ENCODE results near the gene CCHCR1. TPM values are rescaled to one million over a fixed set of nuclear protein-coding genes. Genes with fewer than 3 reads are reported as not detected.

Gene CCHCR1
- polyA plus RNA-seq, 1 donor from 2014 or later, result 19.7 TPM

GRCh38 chr6:31204751-31205145, 47.1 kb upstream of the CCHCR1 start:
- no peak overlapping the region for H3K27ac ChIP-seq (ENCODE audit: low read length)
- no peaks in the 10 kb centered on the region for H3F3A ChIP-seq (ENCODE audit: insufficient read depth, low read length, poor library complexity, severe bottlenecking)
- H3K4me2 ChIP-seq (ENCODE audit: low read length), result no peak overlapping the region
- no peaks in the 10 kb centered on the region for H3K36me3 ChIP-seq (ENCODE audit: insufficient read depth, low read length)
- H2AFZ ChIP-seq (ENCODE audit: low read depth, low read length), result no peak overlapping the region
- H3K9ac ChIP-seq (ENCODE audit: low read length), result no peak overlapping the region
- TF ChIP-seq MXI1 (conservative IDR thresholded peaks at IDR 0.05; ENCODE audit: poor library complexity, severe bottlenecking) (no peak), EZH2 (IDR thresholded peaks at IDR 0.05; ENCODE audit: borderline replicate concordance, insufficient read depth, low read length, poor library complexity, severe bottlenecking) (no peak), CTCF (IDR thresholded peaks at IDR 0.05; ENCODE audit: poor library complexity, severe bottlenecking) (no peak), EP300 (conservative IDR thresholded peaks at IDR 0.05; ENCODE audit: poor library complexity, severe bottlenecking) (no peak), RAD21 (conservative IDR thresholded peaks at IDR 0.05) (no peak)
- no peaks in the 10 kb centered on the region for H3K9me3 ChIP-seq (ENCODE audit: low read length)
- no peaks in the 10 kb centered on the region for H3K9me2 ChIP-seq (ENCODE audit: insufficient read depth, low read length)
- H4K20me1 ChIP-seq (ENCODE audit: insufficient read depth), result no peaks in the 10 kb centered on the region
- no peak overlapping the region for H3K4me3 ChIP-seq (ENCODE audit: low read length)
- H3K27me3 ChIP-seq (ENCODE audit: insufficient read depth, low read depth, low read length), result no peaks in the 10 kb centered on the region
- no peaks in the 10 kb centered on the region for H3K79me2 ChIP-seq (replicated peaks; ENCODE audit: insufficient read depth, low read length)

- no peak overlapping the region for H3K4me2 ChIP-seq (ENCODE audit: low read length)
- H3K79me2 ChIP-seq (replicated peaks; ENCODE audit: insufficient read depth, low read length), result no peaks in the 10 kb centered on the region
- H3F3A ChIP-seq (ENCODE audit: insufficient read depth, low read length, poor library complexity, severe bottlenecking), result no peaks in the 10 kb centered on the region
- H3K9ac ChIP-seq (ENCODE audit: low read length), result no peak overlapping the region
- H3K4me3 ChIP-seq (ENCODE audit: low read length), result no peak overlapping the region
- no peak overlapping the region for H2AFZ ChIP-seq (ENCODE audit: low read depth, low read length)
- TF ChIP-seq TAF1 (IDR thresholded peaks at IDR 0.05; ENCODE audit: low read depth) (no peak), SMC3 (conservative IDR thresholded peaks at IDR 0.05; ENCODE audit: poor library complexity) (no peak), MXI1 (conservative IDR thresholded peaks at IDR 0.05; ENCODE audit: poor library complexity, severe bottlenecking) (no peak), EP300 (conservative IDR thresholded peaks at IDR 0.05; ENCODE audit: poor library complexity, severe bottlenecking) (no peak), POLR2AphosphoS5 (IDR thresholded peaks at IDR 0.05) (no peak), REST (IDR thresholded peaks at IDR 0.05; ENCODE audit: borderline replicate concordance) (no peak), RAD21 (conservative IDR thresholded peaks at IDR 0.05) (no peak), CTCF (IDR thresholded peaks at IDR 0.05; ENCODE audit: poor library complexity, severe bottlenecking) (no peak), EZH2 (IDR thresholded peaks at IDR 0.05; ENCODE audit: borderline replicate concordance, insufficient read depth, low read length, poor library complexity, severe bottlenecking) (no peak)
- no peaks in the 10 kb centered on the region for H3K9me2 ChIP-seq (ENCODE audit: insufficient read depth, low read length)
- H3K9me3 ChIP-seq (ENCODE audit: low read length), result no peaks in the 10 kb centered on the region
- H3K27ac ChIP-seq (ENCODE audit: low read length), result no peak overlapping the region
- no peaks in the 10 kb centered on the region for H4K20me1 ChIP-seq (ENCODE audit: insufficient read depth)
- no peaks in the 10 kb centered on the region for H3K27me3 ChIP-seq (ENCODE audit: insufficient read depth, low read depth, low read length)
- H3K36me3 ChIP-seq (ENCODE audit: insufficient read depth, low read length), result no peaks in the 10 kb centered on the region
Measured at GRCh38 chr6:31203345-31203979, 45.9 kb upstream of the CCHCR1 start.
